Measurements from ENCODE around the gene SLC16A1.

- no peak for TF ChIP-seq TAF1 (IDR thresholded peaks at IDR 0.05; ENCODE audit: low read depth, low read length)
- TF ChIP-seq POLR2A (IDR thresholded peaks at IDR 0.05; ENCODE audit: low read depth, low read length) = no peak
- no peak for TF ChIP-seq SPI1 (IDR thresholded peaks at IDR 0.05; ENCODE audit: low read depth, low read length)
- no peak for TF ChIP-seq POU2F2 (IDR thresholded peaks at IDR 0.05; ENCODE audit: low read depth, low read length)
- no peak for TF ChIP-seq POLR2AphosphoS5 (IDR thresholded peaks at IDR 0.05; ENCODE audit: low read depth, low read length)
Measured at GRCh38 chr1:112929979-112930378, 26.0 kb downstream of the SLC16A1 start.

Data from GM12891 (cell line).